Hippocampal formation (tissue), 2 donors: ENCODE results near the gene DOC2B.
A peak's percentile ranks its signal among the peaks of the same experiment; 100 is the strongest.
"Not testable (repeated sequence)": the region's sequence is repeated elsewhere in the genome, so short reads cannot be mapped to it uniquely, and the experiment has no call there.

Experiments
- DNase-seq, 2 donors: peaks; one replicate each; lab custom pipeline; 2025; lab: John Stamatoyannopoulos, UW

DOC2B gene

DNA sequence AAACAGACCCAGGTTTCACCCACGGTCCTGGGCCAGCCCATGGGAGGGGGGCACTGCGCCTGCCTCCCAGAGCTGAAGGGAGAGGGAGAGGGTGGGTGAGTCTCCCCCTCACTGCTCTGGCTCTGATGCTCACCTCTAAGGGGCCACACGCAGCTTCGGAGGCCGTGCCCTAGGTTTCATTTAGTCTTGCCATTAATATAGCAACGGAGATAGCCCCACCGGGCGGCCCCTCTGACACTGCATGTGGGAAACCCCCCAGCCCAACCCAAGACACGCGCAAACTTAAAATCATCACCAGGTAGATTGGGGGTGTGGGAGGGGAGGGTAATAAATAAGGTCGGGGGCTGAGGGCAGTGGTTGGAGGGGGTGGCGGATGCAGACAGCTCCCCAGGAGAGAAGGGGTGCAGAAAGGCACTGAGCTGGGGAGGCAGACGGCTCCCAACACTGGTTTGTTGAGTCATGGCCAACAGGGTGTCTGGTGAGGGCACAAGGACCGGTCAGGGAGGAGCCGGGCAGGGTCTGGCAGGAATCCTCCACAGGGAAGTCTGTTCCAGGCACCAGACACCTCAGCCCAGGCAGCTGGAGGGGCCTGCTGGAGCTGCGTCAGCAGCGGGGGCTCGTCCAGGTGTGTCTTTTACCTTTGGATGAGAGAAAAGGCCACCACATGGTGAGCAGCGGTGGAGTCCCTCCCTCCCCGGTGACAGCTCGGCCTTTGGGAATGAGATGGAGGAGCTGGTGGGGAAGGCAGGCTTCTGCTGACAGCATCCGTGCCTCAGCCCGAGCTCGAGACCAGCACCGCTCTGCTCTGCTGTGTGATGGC is 32.0 kb upstream of the DOC2B start:
- no peak for DNase-seq

DNA sequence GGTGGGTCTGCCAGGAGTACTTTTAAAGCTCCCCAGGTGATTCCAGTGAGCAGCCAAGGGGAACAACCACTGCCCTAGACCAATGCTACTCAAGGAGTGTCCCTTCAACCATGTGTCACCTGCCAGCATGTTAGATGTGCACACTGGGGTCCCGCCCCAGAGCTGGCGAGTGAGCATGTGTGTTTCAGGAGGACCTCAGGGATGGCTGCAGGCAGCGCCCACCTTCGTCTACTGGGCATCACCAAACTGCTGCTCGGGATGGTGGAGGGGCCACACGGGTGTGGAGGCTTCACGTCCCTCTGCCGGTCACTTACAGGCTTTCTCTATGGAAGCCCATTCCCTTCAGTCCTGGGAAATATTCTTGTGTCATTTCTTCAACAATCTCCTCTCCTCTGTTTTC is 29.0 kb upstream of the DOC2B start:
- DNase-seq = no peak

DNA sequence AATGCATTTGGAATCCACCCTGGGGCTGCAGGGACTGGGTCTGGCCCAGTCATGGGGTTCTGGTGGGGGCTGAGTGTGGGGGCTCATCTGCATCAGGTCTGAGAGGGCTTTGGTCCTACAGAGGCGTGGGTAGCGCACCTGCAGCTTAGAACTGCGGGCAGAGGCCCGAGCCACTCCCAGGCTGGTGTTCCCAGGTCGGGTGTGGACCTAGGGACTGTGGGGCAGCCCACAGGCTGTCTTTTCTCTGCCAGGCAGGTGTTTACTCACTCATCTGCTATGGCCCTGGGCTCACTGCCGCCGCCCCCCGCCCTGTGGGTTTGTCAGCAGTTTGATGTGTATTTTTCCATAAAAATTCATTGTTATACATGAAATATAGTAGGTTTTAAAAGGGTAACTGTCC is 27.0 kb upstream of the DOC2B start:
- no peak for DNase-seq

DNA sequence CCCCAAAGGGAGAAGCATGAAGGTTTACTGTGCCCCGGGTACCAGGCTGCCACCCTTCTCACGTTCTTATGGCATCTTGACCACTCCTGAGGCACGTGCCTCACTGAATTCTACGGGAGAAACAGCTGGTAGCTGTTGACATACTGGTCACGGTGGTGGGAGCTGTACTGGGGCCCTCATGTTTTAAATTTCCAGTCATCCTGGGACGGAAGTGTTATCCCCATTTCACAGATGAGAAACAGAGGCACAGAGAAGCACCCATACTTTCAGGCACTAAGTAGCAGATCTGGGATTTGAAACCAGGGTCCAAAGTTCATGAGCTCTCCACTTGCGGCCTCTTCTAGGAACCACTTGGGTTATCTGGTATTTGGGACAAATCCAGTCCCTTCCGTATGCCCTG is 26.3 kb upstream of the DOC2B start:
- no peak for DNase-seq

GRCh38 chr17:206941-207560 is 25.6 kb upstream of the DOC2B start:
- DNase-seq = no peak

DNA sequence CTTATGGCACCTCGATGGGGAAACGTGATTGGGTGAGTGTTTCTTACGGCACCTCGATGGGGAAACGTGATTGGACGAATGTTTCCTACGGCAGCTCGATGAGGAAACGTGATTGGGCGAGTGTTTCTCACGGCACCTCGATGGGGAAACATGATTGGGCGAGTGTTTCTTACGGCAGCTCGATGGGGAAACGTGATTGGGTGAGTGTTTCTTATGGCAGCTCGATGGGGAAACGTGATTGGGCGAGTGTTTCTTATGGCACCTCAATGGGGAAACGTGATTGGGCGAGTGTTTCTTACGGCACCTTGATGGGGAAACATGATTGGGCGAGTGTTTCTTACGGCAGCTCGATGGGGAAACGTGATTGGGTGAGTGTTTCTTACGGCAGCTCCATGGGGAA is 25.0 kb upstream of the DOC2B start:
- DNase-seq = not testable (repeated sequence)

DNA sequence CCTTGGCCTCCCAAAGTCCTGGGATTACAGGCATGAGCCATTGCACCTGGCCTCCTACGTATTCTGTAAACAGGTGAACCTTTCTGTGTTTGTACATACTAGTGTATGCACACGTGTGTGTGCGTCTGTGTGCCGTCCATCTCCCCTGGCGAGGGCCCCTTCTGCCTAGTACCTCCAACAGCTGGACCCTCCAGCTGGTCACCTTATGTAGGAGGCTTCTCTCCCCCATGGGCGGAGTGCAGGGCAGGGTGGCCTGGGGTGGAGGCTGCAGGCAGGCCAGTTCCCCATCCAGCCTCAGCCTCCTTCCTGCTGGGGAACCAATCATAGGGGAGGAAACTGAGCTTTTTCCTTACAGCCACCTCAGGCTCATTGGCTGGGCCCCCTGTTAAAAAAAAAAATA is 24.4 kb upstream of the DOC2B start:
- DNase-seq = no peak

GRCh38 chr17:205148-205669 is 23.8 kb upstream of the DOC2B start:
- no peak for DNase-seq

GRCh38 chr17:204427-205147 is 23.1 kb upstream of the DOC2B start:
- no peak for DNase-seq

- no peak for DNase-seq
These were observed 21.1 kb upstream of the DOC2B start for GRCh38 chr17:202501-202951.

- not testable (repeated sequence) for DNase-seq
These were observed 20.3 kb upstream of the DOC2B start for GRCh38 chr17:201736-202135.

DNA sequence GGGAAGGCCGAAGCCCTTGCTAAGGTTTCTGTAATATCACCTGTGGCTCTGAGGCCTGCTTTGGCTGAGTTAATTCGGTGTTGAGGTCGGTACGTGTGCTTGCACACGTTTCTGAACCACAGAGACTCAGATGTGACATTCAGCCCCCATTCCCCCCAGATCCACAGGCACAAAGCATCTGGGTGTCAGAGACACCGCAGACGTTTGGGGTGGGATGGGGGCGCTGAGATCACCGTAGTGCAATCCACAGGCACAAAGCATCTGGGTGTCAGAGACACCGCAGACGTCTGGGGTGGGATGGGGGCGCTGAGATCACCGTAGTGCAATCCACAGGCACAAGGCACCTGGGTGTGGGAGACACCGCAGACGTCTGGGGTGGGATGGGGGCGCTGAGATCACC is 19.8 kb upstream of the DOC2B start:
- not testable (repeated sequence) for DNase-seq

GRCh38 chr17:200586-200985 is 19.1 kb upstream of the DOC2B start:
- no peak for DNase-seq

GRCh38 chr17:199806-200545 is 18.5 kb upstream of the DOC2B start:
- DNase-seq = no peak

- no peak for DNase-seq
These were observed 17.7 kb upstream of the DOC2B start for GRCh38 chr17:199191-199604.

DNA sequence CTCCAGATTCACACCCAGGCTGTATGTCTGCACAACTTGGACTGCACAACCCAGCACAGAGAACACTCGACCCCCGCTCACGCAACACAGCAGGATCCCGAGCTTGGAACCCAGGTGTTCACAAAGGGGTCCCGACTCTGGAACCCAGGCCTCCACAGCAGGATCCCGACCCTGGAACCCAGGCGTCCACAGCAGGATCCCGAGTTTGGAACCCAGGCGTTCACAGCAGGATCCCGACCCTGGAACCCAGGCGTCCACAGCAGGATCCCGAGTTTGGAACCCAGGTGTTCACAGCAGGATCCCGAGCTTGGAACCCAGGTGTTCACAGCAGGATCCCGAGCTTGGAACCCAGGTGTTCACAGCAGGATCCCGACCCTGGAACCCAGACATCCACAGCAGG is 16.8 kb upstream of the DOC2B start:
- not testable (repeated sequence) for DNase-seq

DNA sequence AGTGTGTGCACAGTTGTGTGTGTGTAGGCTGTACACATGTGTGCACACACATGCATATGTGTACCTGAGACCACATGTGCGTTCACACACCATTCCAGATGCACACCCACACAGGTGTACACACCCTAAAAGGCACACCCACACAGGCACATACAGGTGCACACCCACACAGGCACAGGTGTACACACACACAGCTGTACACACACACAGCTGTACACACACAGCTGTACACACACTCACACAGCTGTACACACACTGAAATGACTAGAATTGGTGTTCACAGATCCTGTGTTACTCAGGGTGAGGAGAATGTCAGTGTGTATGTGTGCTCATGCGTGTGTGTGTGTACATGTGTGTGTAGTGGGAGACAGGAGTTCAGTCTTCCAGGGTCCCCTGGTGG is 15.9 kb upstream of the DOC2B start:
- DNase-seq = no peak

DNA sequence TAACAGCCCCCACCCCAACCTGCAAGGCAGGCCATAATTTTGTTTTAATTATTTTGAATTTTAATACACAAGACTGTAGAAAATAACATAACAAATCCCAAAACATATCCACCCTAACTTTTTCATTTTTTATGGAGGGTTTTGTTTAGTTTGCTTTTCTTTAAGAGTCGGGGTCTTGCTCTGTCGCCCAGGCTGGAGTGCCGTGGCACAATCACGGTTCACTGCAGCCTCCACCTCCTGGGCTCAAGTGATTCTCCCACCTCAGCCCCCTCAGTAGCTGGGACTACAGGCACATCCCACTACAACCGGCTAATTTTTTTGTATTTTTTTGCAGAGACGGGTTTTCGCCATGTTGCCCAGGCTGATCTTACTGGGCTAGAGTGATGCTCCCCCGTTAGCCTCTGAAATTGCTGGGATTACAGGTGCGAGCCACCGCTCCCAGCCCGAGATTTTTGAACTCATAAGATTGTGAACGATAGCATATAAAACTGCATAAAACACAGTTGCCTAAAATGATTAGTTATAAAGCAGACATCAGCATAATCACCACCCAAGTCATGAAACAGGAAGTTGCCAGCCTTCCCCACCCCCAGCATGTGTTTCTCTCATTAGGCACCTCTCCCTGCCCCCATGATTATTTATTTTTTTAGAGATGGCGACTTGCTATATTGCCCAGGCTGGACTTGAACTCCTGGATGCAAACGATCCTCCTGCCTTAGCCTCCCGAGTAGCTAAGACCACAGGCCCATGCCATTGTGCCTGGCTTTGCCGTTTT is 13.6 kb upstream of the DOC2B start:
- DNase-seq = no peak

GRCh38 chr17:193841-194806 is 12.7 kb upstream of the DOC2B start:
- DNase-seq = peak in 1 of 2 donors; percentile 2

DNA sequence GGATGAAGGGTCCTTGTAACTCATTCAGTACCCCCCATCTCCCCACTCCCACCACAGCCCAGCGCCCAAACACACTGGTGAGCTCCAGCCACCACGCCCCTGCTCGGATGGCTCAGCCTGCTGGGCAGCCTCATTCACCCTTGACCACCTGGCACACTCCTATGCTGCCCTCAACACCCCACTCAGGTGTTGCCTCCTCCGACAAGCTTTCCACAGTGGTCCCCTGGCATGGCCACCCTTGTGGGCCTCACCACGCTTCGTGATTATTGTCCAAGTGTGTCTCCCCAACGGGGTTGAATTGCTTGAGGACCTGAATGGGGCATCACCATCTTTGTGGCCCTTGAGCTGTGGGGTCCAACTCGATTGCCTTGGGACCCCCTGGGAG is 12.0 kb upstream of the DOC2B start:
- DNase-seq = no peak
